Measurements from ENCODE around the gene GABRG2.
A peak's percentile ranks its signal among the peaks of the same experiment; 100 is the strongest.
"Not testable (repeated sequence)": the region's sequence is repeated elsewhere in the genome, so short reads cannot be mapped to it uniquely, and the experiment has no call there.

GABRG2 gene

GRCh38 chr5:162067655-162068411, at the start of gene GABRG2:
GABRG2 (plus strand) TSS chr5:162067773; CDS start chr5:162068000, 227 bp downstream.
- TF ChIP-seq POLR2A (IDR thresholded peaks at IDR 0.05; ENCODE audit: low read depth, low read length) = no peak
- DNase-seq (ENCODE audit: insufficient read length, low spot score) (no peak), FAIRE-seq (no peak)

- no peak for DNase-seq (ENCODE audit: insufficient read length, low spot score)
- TF ChIP-seq POLR2A (IDR thresholded peaks at IDR 0.05; ENCODE audit: low read depth, low read length) = no peak
- no peak for FAIRE-seq
Measured at GRCh38 chr5:162025312-162025711, 42.3 kb upstream of the GABRG2 start.

DNA sequence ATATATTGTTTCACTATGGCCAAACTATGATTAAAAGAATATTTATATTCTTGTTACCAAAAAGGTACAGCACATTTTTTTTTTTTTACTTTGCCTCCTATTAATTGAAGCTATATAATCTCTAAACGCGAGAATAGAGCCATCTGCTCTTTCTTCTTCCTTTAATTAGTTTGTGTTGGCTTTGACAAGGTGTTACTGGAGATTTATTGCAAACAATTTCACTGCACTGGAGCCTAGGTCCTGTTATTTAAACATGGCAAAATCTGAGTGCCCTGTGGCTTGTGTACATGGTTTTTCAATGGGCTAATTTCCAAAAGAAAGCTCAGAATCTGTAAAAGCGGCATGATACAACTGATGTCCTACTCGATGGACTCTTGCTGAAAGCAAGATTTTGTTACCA, 40.8 kb upstream of the GABRG2 start:
- FAIRE-seq (no peak), DNase-seq (ENCODE audit: insufficient read length, low spot score) (no peak)
- no peak for TF ChIP-seq POLR2A (IDR thresholded peaks at IDR 0.05; ENCODE audit: low read depth, low read length)

DNA sequence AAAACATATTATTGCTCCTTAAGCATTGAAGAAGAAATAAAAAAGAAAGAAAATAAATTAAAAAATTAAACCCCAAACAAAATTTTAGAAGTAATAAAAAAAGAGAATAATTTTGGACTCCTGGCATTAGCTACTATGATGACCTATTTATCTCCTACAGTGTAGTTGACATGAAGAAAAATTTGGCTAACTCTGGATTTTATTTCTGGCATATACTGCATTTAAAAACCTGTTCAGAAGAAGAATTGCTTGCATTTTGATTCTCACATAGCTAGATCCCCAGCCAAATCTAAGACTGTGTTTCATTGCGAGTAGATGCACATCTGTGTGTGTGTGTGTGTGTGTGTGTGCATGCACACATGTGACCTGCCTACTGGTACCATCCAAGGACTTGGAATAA, 30.1 kb upstream of the GABRG2 start:
- FAIRE-seq (no peak), DNase-seq (ENCODE audit: insufficient read length, low spot score) (no peak)
- no peak for TF ChIP-seq POLR2A (IDR thresholded peaks at IDR 0.05; ENCODE audit: low read depth, low read length)

DNA sequence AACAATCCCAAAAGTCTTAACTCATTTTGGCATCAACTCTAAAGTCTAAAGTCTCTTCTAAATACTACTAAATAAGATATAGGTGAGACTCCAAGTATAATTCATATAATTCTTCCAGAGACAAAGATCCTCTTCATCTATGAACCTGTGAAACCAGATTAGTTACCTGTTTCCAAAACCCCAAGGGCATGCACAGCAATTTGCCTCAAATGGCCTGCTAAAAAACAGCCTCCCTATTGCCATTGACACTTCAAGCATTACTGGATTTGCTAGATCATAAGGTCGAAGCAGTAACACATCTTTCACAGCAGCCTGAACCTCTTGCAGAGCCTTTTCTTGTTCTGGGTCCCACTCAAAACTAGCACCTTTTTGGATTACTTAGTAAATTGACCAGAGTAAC, 20.3 kb upstream of the GABRG2 start:
- DNase-seq (ENCODE audit: insufficient read length, low spot score) (no peak), FAIRE-seq (no peak)
- TF ChIP-seq POLR2A (IDR thresholded peaks at IDR 0.05; ENCODE audit: low read depth, low read length) = no peak

- DNase-seq (ENCODE audit: insufficient read length, low spot score) (no peak), FAIRE-seq (no peak)
- TF ChIP-seq POLR2A (IDR thresholded peaks at IDR 0.05; ENCODE audit: low read depth, low read length) = no peak
Measured at GRCh38 chr5:162052676-162053075, 14.9 kb upstream of the GABRG2 start.

GRCh38 chr5:162055095-162055494, 12.5 kb upstream of the GABRG2 start:
- not testable (repeated sequence) for DNase-seq (ENCODE audit: insufficient read length, low spot score); FAIRE-seq

DNA sequence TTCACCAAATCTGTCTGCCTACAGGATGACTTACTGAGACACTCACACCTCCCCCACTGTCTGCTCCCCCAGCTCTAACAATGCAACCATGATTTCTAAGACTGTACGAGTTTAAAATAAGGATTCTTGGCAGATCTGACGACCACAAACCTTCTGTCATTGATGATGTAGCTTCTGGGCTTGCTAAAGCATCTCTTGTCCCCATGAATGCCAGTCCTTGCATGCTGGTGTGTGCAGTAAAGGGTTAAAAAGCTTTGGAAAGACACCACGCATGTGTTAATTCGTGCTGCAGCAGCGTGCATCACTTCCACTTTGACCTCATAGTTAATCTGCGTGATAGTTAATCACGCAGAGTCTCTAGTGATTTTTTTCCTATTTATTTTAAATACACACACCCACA, 411 bp upstream of the GABRG2 start:
- DNase-seq (ENCODE audit: insufficient read length, low spot score) = no peak
- FAIRE-seq = no peak
- no peak for TF ChIP-seq POLR2A (IDR thresholded peaks at IDR 0.05; ENCODE audit: low read depth, low read length)

- peak; percentile 13 for DNase-seq (ENCODE audit: insufficient read length, low spot score)
- FAIRE-seq = no peak
- TF ChIP-seq POLR2A (IDR thresholded peaks at IDR 0.05; ENCODE audit: low read depth, low read length) = no peak
Measured at GRCh38 chr5:162068412-162068811, 839 bp downstream of the GABRG2 start.

GRCh38 chr5:162068936-162069335, 1.4 kb downstream of the GABRG2 start:
- FAIRE-seq = no peak
- DNase-seq (ENCODE audit: insufficient read length, low spot score) = no peak
- no peak for TF ChIP-seq POLR2A (IDR thresholded peaks at IDR 0.05; ENCODE audit: low read depth, low read length)

- FAIRE-seq (no peak), DNase-seq (ENCODE audit: insufficient read length, low spot score) (no peak)
- no peak for TF ChIP-seq POLR2A (IDR thresholded peaks at IDR 0.05; ENCODE audit: low read depth, low read length)
Measured at GRCh38 chr5:162078805-162079204, 11.2 kb downstream of the GABRG2 start.

- TF ChIP-seq POLR2A (IDR thresholded peaks at IDR 0.05; ENCODE audit: low read depth, low read length) = no peak
- DNase-seq (ENCODE audit: insufficient read length, low spot score) = no peak
- FAIRE-seq = no peak
Measured at GRCh38 chr5:162091336-162091735, 23.8 kb downstream of the GABRG2 start.

DNA sequence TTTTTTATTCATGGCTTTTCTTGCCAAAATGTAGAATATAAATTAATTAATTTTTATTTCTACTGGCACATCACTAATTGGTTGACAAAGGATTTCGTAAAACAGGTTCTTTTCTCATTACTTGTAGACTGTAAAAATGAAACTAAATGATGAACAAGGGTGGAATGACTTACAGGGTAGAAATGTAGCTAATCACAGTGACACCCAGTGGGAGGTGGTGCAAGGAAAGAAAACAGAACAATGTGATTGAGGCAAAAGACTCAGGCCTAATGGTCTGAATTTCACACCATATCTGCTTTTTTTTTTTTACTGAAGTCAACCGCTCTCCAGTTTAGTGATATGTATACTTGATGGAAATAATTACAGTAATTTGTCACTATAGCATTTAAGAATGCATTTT, 28.9 kb downstream of the GABRG2 start:
- TF ChIP-seq POLR2A (IDR thresholded peaks at IDR 0.05; ENCODE audit: low read depth, low read length) = no peak
- DNase-seq (ENCODE audit: insufficient read length, low spot score) = no peak
- no peak for FAIRE-seq

DNA sequence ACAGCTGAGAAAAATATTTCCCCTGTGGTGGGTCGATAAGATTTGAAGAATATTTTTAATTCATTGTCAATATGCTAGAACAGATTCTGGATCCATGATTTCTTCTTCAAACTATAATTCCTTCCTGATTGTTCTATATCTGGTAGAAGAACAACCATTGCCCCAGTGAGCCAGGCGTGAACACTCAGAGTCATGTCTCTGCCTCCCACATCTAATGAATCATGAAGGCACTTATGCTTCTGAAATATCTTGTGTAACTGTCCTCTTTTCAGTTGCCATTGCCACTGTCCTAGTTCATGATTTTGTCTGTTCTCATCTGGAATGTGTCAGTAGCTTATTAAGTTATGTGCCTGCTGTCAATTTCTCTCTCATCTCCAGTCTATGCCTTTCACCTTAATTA, 40.0 kb downstream of the GABRG2 start:
- FAIRE-seq = no peak
- no peak for DNase-seq (ENCODE audit: insufficient read length, low spot score)
- no peak for TF ChIP-seq POLR2A (IDR thresholded peaks at IDR 0.05; ENCODE audit: low read depth, low read length)

DNA sequence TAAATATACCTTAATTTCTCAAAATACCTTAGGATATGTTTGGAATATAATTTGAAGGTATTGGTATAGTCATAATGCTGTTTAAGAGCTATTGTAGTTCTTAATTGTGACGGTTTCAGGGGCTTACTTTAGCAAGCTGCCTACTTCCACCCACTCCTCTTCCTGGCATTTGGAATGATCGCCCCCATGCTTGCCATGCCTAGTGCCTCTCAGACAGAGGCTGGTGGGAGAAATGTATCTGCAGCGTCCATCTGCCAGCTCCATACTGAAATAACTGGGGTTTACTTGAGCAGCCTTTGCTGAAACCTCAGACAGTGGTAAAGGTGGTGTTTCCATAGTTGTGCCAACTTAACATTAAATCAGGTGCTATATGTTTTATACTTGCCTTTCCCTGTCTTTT, 52.2 kb downstream of the GABRG2 start:
- no peak for TF ChIP-seq POLR2A (IDR thresholded peaks at IDR 0.05; ENCODE audit: low read depth, low read length)
- DNase-seq (ENCODE audit: insufficient read length, low spot score) = no peak
- no peak for FAIRE-seq

- DNase-seq (ENCODE audit: insufficient read length, low spot score) (no peak), FAIRE-seq (no peak)
- no peak for TF ChIP-seq POLR2A (IDR thresholded peaks at IDR 0.05; ENCODE audit: low read depth, low read length)
Measured at GRCh38 chr5:162128117-162128516, 60.5 kb downstream of the GABRG2 start.

All from H54 (cell line).